ENCODE results near the gene GPR39. TPM values are rescaled to one million over a fixed set of nuclear protein-coding genes. Genes with fewer than 3 reads are reported as not detected.

Gene GPR39
- total RNA-seq, 4 donors from 2014 or later: 0.72 to 1.6 (median 1.4) TPM

DNA sequence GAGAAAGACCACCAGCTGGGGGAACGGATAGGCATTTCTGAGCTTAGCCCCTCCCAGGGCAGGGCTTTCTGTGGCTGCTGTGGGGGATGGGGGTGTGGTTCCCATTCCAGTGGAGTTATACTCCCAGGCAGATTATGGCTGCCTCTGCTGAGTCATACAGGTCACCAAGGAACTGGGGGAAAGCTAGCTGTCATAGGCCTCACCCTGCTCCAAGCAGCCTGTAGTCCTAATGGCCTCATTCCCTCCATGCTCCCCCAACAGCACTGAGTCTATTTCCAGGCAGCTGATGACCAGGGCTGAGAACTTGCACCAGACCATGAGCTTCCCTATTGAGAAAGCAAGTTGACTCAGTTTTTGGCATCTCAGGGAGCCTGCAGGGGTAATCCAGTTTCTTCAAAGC is 87.1 kb downstream of the GPR39 start:
- Histone ChIP-seq H3K27me3 (no peaks in the 10 kb centered on the region), H3K4me1 (no peaks in the 10 kb centered on the region), H3K9me3 (no peaks in the 10 kb centered on the region), H3K36me3 (no peaks in the 10 kb centered on the region), H3K4me3 (no peak overlapping the region), H3K27ac (no peak overlapping the region)
- TF ChIP-seq EP300 (IDR thresholded peaks at IDR 0.05) (no peak), POLR2A (IDR thresholded peaks at IDR 0.05) (no peak), POLR2AphosphoS5 (IDR thresholded peaks at IDR 0.05) (no peak)
- TF ChIP-seq, protein P1, sequence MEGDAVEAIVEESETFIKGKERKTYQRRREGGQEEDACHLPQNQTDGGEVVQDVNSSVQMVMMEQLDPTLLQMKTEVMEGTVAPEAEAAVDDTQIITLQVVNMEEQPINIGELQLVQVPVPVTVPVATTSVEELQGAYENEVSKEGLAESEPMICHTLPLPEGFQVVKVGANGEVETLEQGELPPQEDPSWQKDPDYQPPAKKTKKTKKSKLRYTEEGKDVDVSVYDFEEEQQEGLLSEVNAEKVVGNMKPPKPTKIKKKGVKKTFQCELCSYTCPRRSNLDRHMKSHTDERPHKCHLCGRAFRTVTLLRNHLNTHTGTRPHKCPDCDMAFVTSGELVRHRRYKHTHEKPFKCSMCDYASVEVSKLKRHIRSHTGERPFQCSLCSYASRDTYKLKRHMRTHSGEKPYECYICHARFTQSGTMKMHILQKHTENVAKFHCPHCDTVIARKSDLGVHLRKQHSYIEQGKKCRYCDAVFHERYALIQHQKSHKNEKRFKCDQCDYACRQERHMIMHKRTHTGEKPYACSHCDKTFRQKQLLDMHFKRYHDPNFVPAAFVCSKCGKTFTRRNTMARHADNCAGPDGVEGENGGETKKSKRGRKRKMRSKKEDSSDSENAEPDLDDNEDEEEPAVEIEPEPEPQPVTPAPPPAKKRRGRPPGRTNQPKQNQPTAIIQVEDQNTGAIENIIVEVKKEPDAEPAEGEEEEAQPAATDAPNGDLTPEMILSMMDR (IDR thresholded peaks at IDR 0.05): no peak
- no peak for DNase-seq (ENCODE audit: low spot score in 2 of 2)
- no CpG with 5 or more reads among the region's 1 CpG for WGBS

DNA sequence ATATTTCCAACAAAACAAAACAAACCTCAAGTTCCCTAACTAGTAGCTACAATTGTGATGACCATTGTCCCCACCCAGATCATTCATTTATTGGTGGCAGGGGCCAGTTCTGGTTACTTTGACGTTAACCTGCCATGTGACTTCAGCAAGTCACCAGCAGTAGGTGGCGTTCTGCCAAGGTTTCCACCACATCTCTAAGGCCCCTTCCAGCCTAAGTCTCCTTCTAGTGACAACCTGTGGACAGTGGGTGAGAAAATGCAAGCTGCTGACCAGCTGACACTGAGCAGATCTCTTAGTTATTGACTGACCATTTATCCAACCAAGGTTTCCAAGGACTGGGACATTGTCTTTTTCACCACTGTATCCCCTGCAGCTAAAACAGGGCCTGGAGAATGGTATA is 98.4 kb downstream of the GPR39 start:
- Histone ChIP-seq H3K27ac (no peak overlapping the region), H3K36me3 (no peaks in the 10 kb centered on the region), H3K9me3 (peaks cover 3% of the 10 kb centered on the region), H3K4me1 (no peaks in the 10 kb centered on the region), H3K4me3 (no peak overlapping the region), H3K27me3 (no peaks in the 10 kb centered on the region)
- TF ChIP-seq POLR2A (IDR thresholded peaks at IDR 0.05): no peak
- no peak for TF ChIP-seq POLR2AphosphoS5 (IDR thresholded peaks at IDR 0.05)
- TF ChIP-seq EP300 (IDR thresholded peaks at IDR 0.05): no peak
- TF ChIP-seq, protein P1 (IDR thresholded peaks at IDR 0.05): no peak
- 46% methylated on average over 2 of the region's 2 CpGs for WGBS
- no peak for DNase-seq (ENCODE audit: low spot score in 2 of 2)

DNA sequence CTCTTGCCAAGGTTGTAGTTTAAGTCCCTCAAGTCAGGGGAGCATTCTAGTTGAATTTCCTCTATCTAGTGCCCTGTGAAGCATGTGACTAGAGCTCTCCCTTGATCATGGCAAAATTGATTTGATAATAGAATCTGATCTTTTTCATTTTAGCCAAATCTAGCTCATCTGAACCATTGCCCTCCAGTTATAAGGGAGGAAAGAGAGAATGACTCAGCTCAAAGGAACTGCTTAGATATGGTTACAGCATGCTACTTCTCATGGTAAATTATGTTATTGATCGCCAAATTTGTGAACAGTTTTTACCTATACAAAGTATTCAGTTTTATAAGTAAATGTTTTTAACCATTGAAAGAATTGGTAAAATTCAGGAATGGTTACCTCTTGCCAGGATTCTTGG is 100.8 kb downstream of the GPR39 start:
- no peak for TF ChIP-seq POLR2A (IDR thresholded peaks at IDR 0.05)
- TF ChIP-seq, protein P1 (IDR thresholded peaks at IDR 0.05): no peak
- TF ChIP-seq EP300 (IDR thresholded peaks at IDR 0.05): no peak
- no peak for TF ChIP-seq POLR2AphosphoS5 (IDR thresholded peaks at IDR 0.05)
- no peaks in the 10 kb centered on the region for H3K36me3 ChIP-seq
- H3K27ac ChIP-seq: no peak overlapping the region
- DNase-seq (ENCODE audit: low spot score in 2 of 2): no peak
- H3K27me3 ChIP-seq: no peaks in the 10 kb centered on the region
- H3K4me1 ChIP-seq: no peaks in the 10 kb centered on the region
- no peaks in the 10 kb centered on the region for H3K9me3 ChIP-seq
- H3K4me3 ChIP-seq: no peak overlapping the region
- WGBS: 95% methylated on average over 1 of the region's 1 CpG

DNA sequence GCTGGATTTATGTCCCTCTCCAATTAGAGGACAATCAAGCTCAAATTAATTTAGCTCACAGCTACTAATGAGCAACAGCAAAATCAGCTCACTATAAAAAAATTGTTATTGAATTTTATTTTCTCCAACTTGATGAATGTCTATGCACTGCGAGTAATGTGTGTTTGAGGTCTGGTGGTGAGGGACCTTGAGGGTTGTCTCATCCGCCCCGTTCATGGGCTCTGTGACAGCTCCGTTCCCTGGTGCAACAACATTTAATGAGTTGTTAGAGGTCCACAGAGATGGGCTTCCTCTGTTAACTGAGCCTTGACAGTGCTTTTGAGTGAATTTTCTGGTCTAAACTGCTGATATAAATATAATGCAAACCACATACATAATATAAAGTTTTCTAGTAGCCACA is 101.7 kb downstream of the GPR39 start:
- Histone ChIP-seq H3K9me3 (no peaks in the 10 kb centered on the region), H3K4me1 (no peaks in the 10 kb centered on the region), H3K4me3 (no peak overlapping the region), H3K27ac (no peak overlapping the region), H3K27me3 (no peaks in the 10 kb centered on the region), H3K36me3 (no peaks in the 10 kb centered on the region)
- no peak for DNase-seq (ENCODE audit: low spot score in 2 of 2)
- WGBS: 80% methylated on average over 4 of the region's 4 CpGs
- TF ChIP-seq, protein P1 (IDR thresholded peaks at IDR 0.05): no peak
- TF ChIP-seq POLR2AphosphoS5 (IDR thresholded peaks at IDR 0.05) (no peak), EP300 (IDR thresholded peaks at IDR 0.05) (no peak), POLR2A (IDR thresholded peaks at IDR 0.05) (no peak)

DNA sequence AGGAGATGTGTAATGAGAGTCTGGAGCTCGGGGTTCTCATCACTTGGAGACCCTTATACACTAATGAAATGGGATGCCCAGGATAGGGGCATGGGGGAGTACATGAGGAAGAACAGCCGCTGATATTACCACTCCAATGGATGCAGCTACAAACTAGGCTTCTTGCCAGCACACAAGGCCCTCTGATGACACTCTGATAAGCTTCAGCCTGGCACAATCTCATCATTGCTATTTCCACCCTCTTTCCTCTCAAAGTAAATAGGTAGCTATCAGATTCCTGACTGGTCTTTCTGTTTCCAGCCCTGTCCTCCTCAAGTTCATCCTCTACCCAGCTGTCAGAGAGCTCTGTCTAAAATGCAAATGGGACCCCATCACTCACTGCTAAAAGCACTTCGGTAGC is 103.0 kb downstream of the GPR39 start:
- Histone ChIP-seq H3K9me3 (no peaks in the 10 kb centered on the region), H3K4me3 (no peak overlapping the region), H3K27me3 (no peaks in the 10 kb centered on the region), H3K4me1 (no peaks in the 10 kb centered on the region), H3K27ac (no peak overlapping the region), H3K36me3 (no peaks in the 10 kb centered on the region)
- 72% methylated on average over 3 of the region's 3 CpGs for WGBS
- TF ChIP-seq POLR2A (IDR thresholded peaks at IDR 0.05): no peak
- TF ChIP-seq, protein P1 (IDR thresholded peaks at IDR 0.05): no peak
- TF ChIP-seq EP300 (IDR thresholded peaks at IDR 0.05): no peak
- no peak for TF ChIP-seq POLR2AphosphoS5 (IDR thresholded peaks at IDR 0.05)
- DNase-seq (ENCODE audit: low spot score in 2 of 2): no peak
